HG03575 (cell line): Measurements from ENCODE around the gene TRIM41.
"Not testable (repeated sequence)": the region's sequence is repeated elsewhere in the genome, so short reads cannot be mapped to it uniquely, and the experiment has no call there.

Experiments used
- ATAC-seq: cut with Tn5 transposase; IDR thresholded peaks from one replicate; pipeline ENCODE4 v1.9.1; 2021; ENCODE audit not compliant: unreplicated experiment, insufficient number of reproducible peaks, low FRiP score; ENCODE audit errors: extremely low read depth

The TRIM41 gene

GRCh38 chr5:181242031-181242451 is 19.0 kb downstream of the TRIM41 start:
- ATAC-seq = no peak

DNA sequence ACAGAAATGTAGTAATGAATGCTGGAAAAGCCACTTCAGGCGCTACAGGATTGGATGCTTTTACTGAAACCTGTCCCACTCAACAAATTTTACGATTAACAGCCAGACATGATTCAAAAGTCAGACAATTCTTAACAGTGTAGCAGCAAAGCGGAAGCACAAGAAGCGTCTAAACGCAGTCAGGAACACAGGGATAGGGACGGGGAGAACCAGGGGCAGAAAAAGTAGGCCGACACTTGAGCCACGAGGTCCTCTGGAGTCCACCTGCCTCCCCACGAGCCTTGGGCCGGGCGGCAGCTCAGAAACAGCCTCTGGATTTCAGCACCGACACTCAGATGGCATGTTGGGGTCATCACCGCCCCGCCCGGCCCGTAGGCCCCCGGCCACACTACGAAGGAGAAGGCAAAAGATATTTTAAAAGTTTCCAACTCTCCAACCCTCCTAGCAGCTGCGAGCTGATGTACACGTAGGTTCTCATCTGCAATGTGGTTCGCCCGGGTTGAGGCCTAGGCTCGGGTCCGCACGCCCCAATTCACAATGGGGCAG is 20.0 kb downstream of the TRIM41 start:
- ATAC-seq = no peak

DNA sequence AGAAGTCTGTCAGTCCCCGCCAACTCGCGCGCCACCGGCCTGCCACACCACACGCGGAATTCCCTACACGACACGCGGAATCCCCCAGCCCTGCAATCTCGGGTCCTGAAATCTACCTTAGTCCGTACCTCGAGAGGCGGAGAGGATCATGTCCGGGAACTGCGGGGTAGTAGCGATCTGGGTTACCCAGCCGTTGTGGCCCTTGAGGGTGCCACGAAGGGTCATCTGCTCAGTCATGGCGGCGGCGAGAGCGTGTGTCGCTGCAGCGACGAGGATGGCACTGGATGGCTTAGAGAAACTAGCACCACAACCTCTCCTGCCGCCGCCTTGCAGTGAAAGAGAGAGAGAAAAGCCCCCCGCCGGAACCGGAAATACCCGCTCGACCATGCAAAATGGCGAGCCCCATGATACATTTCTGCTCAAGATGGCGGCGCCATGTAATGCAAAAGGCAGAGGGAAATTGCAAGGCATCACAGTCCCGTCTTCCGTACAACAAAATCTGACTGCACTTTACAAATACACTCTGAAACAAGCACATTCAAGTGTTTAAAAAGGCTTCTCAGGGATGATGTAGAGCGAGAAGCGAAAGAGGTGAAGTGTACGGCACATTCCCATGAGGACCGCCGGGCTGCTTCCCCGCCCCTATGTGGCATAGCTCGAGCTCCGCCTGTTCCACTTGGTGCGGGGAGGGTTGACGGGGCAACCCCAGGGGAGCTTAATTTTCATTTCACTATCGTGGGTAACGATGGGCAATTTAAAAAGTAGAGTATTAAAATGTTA is 20.7 kb downstream of the TRIM41 start, which contains the start of gene RACK1:
Gene RACK1 (minus strand): TSS at position 343 of the 780 bp plus-strand sequence. CDS start 106 bp downstream, at position 237.
- ATAC-seq = peak; percentile 30

DNA sequence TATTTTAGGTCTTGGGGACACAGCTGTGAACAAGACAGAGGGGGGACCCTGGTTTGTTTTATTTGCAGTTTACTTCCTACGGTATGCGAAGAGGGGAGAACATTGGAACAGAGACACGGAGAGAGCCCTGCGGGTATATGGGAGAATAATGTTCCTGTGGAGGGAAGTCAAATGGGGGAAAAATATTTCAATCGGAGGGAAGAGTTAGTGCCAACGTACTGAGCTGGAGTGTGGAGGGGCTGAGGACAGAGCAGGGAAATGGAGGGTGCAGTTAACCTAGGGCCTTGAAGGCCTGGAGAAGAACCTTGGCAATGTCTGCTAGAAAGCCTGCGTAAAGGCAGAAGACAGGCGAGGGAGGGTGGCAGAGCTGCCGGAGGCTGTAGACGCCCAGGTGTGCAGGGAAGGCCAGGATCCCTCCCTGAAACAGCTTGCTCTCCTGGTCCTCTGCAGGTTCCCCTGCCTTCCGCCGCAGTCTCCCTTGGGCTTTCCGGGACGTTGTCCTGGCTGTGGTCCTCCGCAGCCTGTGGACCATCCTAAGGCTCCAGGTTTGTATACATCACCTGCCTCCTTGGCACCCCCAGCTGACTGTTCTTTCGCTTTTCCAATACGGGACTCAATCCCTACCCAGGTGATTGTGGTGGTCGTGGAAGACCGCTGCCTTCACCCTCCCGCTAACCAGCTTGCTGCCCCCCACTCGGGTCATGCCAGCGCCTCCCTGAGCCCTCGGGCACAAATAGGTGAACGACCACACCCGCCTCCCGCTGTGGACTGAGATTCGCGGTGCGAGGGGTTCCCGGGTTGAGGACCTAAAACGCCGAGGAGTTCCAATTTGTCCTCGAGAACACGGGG is 22.6 kb downstream of the TRIM41 start:
- no peak for ATAC-seq

GRCh38 chr5:181246276-181247049 is 23.4 kb downstream of the TRIM41 start:
- ATAC-seq = no peak

DNA sequence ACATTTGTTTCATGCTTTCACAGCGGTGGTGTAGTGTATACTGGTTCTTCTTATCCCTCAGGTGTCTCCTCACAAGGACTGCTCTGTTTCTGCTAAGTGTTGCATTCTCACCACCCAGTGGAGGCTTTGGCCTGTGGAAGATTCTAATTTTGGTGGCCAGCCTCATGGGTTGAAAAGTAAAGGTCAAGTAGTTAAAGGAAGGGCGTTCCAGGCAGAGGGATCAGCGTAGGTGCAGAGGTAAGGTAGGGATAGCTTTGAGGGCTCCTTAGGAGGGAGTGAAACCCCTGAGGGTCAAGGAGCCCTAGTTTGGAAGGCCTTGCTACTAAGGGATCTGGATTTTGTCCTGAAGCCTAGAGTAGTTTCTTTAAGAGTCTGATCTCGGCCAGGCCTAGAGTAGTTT is 25.2 kb downstream of the TRIM41 start:
- no peak for ATAC-seq

GRCh38 chr5:181255276-181255675 is 32.2 kb downstream of the TRIM41 start:
- no peak for ATAC-seq

GRCh38 chr5:181255836-181256578 is 32.9 kb downstream of the TRIM41 start:
- ATAC-seq = no peak

DNA sequence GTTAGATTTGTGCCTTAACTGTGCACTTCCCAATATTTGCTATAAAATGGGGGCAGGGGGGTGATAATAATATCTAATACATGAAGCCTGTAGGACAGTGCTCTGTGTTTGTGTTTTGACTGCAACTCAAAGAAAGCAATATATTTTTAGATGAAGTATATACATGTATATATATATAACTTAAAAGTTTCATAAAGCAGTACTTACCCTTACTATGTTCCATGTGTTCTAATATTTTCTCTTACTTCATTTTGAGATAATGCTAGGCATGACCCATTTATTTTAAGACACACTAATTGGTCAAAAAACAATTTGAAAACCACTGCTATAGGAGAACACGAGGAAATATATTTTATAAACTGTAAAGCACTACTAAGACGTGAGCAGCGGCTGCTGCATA is 35.5 kb downstream of the TRIM41 start:
- no peak for ATAC-seq

DNA sequence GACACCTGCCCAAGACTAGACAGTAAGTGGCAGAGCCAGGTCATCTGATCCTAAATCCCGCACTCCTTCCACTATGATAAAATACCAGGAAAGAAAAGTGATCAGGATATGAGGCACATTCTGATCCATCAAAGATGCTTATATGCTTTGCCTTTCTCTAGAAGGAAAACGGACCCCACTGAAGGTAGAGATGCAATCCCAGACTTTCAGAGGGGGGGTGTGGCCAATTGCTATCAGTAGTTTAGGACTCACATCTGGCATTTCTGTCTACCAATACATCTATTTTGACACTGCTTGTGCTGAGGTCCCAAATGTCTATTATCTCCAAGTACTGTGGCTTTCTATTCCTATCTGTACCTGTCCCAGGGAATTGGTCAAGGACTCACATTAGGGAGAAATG is 36.2 kb downstream of the TRIM41 start:
- ATAC-seq = no peak

GRCh38 chr5:181259974-181260719 is 37.1 kb downstream of the TRIM41 start:
- no peak for ATAC-seq

- peak; percentile 46 for ATAC-seq
Measured at GRCh38 chr5:181260720-181261319, 37.7 kb downstream of the TRIM41 start, which contains the start of gene TRIM52. TSS of gene TRIM52 (minus strand) at chr5:181261143. CDS start at chr5:181260813, 330 bp downstream.

DNA sequence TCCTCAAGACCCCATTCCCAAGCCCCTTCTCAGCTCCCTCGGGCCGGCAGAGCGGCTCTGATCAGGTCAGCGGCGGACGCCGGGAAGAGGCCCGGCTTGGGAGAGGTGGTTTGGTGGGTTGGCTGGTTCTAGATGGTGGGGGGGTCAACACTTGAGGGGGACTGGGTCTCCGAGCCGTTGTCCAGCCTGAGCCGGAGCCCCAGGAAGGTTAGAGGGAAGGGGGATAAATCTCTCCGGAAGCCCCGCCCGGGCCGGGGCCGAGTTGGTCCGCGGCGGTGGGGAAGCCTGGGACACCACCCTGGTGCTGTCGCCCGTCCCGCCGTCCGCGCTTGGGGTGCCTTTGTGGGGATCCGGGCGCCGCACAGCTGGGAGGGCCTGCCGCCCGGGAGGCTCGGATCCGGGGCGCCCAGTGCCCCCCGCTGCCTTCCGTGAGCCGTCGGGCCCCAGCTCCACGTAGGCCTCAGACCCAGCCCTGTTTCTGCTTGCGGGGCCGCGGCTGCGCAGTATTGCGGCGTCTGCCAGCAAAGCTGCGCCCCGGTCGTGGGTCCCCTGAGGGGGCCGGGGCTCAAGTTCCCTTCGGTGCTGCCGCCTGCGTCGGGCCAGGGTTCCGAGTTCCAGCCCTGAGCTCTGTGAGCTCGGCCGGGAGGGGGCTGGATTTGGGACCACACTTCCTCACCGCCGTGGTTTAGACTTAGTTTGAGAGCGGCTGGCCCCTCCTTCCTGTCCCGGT is 38.4 kb downstream of the TRIM41 start:
- ATAC-seq = no peak

DNA sequence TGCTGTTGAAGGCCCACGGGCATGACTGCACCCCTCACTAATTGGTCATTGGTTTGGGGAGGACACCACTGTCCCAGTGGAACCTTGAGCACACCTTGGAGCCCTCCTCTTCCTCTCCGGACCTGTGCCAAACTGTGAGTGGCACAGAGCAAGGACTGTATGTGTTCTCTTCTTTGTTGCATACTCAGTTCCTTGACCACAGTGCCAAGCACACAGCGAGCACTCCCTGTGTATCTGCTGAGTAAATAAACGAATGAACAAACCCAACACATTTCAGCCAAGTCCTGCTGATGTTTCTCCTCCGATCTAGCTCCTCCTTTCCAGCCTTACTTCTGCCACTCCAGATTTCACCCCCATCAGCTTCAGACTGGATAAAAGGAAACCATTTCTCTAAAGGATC is 40.6 kb downstream of the TRIM41 start:
- ATAC-seq = no peak

GRCh38 chr5:181265092-181265671 is 42.1 kb downstream of the TRIM41 start:
- ATAC-seq = no peak

- ATAC-seq = not testable (repeated sequence)
Measured at GRCh38 chr5:181267291-181267904, 44.3 kb downstream of the TRIM41 start.
